Glomerular visceral epithelial cell (primary cell): Measurements from ENCODE around the gene ANGPTL8.
A peak's percentile ranks its signal among the peaks of the same experiment; 100 is the strongest.

Experiments used
- DNase-seq: peaks from one replicate; pipeline ENCODE4 v3.0.0-alpha.2; 2016; ENCODE audit errors: extremely low spot score

ANGPTL8 gene

GRCh38 chr19:11236324-11237301 lies 2.8 kb upstream of the ANGPTL8 start:
- no peak for DNase-seq

- DNase-seq: no peak
These were observed 2.1 kb upstream of the ANGPTL8 start for GRCh38 chr19:11237321-11237720.

GRCh38 chr19:11238041-11238440 lies 1.4 kb upstream of the ANGPTL8 start:
- DNase-seq: no peak

GRCh38 chr19:11238781-11239376 lies 540 bp upstream of the ANGPTL8 start:
- no peak for DNase-seq

GRCh38 chr19:11240008-11240444 lies 607 bp downstream of the ANGPTL8 start:
- DNase-seq: no peak

GRCh38 chr19:11242025-11242424 lies 2.6 kb downstream of the ANGPTL8 start:
- DNase-seq: no peak

GRCh38 chr19:11242864-11243797 lies 3.7 kb downstream of the ANGPTL8 start:
- peak; percentile 60 for DNase-seq

- no peak for DNase-seq
These were observed 4.4 kb downstream of the ANGPTL8 start for GRCh38 chr19:11243798-11244169.

- no peak for DNase-seq
These were observed 5.6 kb downstream of the ANGPTL8 start for GRCh38 chr19:11244846-11245589.

GRCh38 chr19:11246941-11247340 lies 7.5 kb downstream of the ANGPTL8 start:
- DNase-seq: no peak

GRCh38 chr19:11247391-11247790 lies 8.0 kb downstream of the ANGPTL8 start:
- DNase-seq: no peak

- no peak for DNase-seq
These were observed 8.5 kb downstream of the ANGPTL8 start for GRCh38 chr19:11247934-11248333.

- no peak for DNase-seq
These were observed 9.4 kb downstream of the ANGPTL8 start for GRCh38 chr19:11248852-11249251.

- DNase-seq: no peak
These were observed 11.8 kb downstream of the ANGPTL8 start for GRCh38 chr19:11251217-11251616.

- no peak for DNase-seq
These were observed 12.4 kb downstream of the ANGPTL8 start for GRCh38 chr19:11251650-11252314.

GRCh38 chr19:11252665-11253355 lies 13.4 kb downstream of the ANGPTL8 start:
- DNase-seq: no peak

GRCh38 chr19:11254666-11255065 lies 15.2 kb downstream of the ANGPTL8 start:
- DNase-seq: no peak

GRCh38 chr19:11256189-11256588 lies 16.8 kb downstream of the ANGPTL8 start:
- peak; percentile 53 for DNase-seq

- no peak for DNase-seq
These were observed 18.5 kb downstream of the ANGPTL8 start for GRCh38 chr19:11257846-11258380.

GRCh38 chr19:11260996-11261395 lies 21.6 kb downstream of the ANGPTL8 start:
- DNase-seq: no peak
